HG03571 (cell line): Measurements from ENCODE around the gene MYBPH.
A peak's percentile ranks its signal among the peaks of the same experiment; 100 is the strongest.

Source experiments
- ATAC-seq: cut with Tn5 transposase; IDR thresholded peaks from one replicate; pipeline ENCODE4 v1.9.1; 2021; ENCODE audit not compliant: unreplicated experiment

The MYBPH gene

GRCh38 chr1:203180611-203181330, 5.1 kb upstream of the MYBPH start:
- no peak for ATAC-seq

DNA sequence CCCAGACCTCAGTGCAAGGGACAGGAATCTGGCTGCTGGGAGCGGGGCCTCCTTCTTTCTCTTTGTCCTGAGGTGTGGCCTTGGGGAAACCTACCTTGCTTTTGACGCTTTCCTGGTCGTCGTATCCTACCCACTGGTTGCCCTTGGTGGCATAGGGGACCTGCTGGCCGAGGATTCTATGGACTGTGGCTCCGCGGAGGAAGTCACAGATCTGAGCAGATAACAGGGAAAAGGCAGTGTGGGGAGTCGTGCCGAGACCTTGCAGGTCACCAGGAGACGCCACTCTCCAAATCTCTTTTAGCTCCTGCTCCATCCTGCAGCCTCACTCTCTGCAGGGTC, 4.0 kb upstream of the MYBPH start:
- no peak for ATAC-seq

GRCh38 chr1:203178821-203179666, 3.4 kb upstream of the MYBPH start:
- no peak for ATAC-seq

- no peak for ATAC-seq
Measured at GRCh38 chr1:203178083-203178482, 2.5 kb upstream of the MYBPH start.

- no peak for ATAC-seq
Measured at GRCh38 chr1:203177470-203178039, 1.9 kb upstream of the MYBPH start.

- ATAC-seq, result no peak
Measured at GRCh38 chr1:203177036-203177405, 1.4 kb upstream of the MYBPH start.

- ATAC-seq, result no peak
Measured at GRCh38 chr1:203176273-203177035, 828 bp upstream of the MYBPH start.

GRCh38 chr1:203175827-203176241, 208 bp upstream of the MYBPH start:
- ATAC-seq, result no peak

GRCh38 chr1:203174324-203174985, 1.2 kb downstream of the MYBPH start:
- no peak for ATAC-seq

GRCh38 chr1:203173566-203173965, 2.1 kb downstream of the MYBPH start:
- peak; percentile 89 for ATAC-seq

DNA sequence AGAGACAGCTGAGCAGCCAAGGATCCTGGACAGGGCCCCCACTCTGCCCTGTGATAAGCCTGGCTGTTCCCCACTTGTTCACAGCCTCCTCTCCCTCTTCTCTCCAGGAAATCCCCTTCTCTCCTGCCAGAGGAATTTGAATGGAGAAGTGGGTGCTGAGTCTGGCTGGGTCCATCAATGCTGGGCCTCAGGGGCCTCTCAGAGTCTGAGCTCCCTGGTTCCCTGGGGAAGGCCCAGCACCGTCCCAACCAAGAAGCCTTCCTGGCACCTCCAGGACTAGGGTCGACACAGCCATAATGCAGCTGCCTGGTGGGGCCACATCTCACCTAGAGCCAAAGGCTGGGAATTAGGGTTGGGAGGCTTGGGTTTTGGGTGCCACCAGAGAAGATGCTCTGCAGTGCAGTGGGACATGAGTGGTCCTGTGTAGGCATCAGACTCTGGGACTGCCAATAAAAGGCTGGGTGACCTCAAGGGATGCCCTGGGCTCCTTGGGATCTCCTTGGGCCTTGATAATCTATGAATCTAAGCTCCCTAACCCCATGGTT, 2.5 kb downstream of the MYBPH start:
- no peak for ATAC-seq

- ATAC-seq, result no peak
Measured at GRCh38 chr1:203172184-203173010, 3.2 kb downstream of the MYBPH start.

DNA sequence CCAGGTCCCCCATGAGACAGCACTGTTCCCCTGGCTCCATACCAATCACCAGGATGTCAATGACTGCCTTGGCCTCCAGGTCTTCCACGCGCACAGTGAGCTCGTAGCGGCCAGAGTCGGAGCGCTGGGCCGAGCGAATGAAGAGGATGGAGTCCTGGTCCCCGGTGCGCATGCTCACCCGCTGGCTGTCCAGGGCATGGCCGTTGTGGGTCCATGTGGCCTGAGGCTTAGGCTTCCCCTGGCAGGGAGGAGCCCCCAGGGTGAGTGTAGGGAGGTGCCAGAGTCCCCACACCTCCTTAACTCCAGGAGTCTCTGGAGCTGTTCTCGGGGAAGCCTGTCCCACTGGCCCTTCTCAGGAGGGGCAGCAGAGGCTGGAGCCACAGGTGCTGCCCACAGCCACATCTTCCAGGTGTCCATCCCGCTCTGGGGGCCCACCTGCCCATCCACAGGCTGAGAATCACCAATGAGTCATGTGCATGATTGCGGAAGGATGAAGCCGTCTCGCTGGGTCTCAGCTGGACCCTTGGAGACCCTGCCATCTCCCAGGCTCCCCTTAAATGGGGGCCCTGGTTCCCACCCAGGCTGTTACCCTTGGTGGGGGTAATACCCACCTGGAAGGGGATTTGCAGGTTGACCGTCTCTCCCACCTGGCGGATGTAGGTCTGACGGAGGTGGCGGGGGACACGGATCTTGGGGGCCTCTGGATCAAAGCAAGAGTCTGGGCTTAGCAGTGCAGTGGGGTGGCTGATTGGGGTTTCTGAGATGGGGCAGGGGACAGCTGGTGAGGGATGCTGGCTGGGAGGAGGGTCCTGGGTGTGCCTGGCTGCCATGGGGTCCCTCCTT, 4.1 kb downstream of the MYBPH start:
- no peak for ATAC-seq

DNA sequence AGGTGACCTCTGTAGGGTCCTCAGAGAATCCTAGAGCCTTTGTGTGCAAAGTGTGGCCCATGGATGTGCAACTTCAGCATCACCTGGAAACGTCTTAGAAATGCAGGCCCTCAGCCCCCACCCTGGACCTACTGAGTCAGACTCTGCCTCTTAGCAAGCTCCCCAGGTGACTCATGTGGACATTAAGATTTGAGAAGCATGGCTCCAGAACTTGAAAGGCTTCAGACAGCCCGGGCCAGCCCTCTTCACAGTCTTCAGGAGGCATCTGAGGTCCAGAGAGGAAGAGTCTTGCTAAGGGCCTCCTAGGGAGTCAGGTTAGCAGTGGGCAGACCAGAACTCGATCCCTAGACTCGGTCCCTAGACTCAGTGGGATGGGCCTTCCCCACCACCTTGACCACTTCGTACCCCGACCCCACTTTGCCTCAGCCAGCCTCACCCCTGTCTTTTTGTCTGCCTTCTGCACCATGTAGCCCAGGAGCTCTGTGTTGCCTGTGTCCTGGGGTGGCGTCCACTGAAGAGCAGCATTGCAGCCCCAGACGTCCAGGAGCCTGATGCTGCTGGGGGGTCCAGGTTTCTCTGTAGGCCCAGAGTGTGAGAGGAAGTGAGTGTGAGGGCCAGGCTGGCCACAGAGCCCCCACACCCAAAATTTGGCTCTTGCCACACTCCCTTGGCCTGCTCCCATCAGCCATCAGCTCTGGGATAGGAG, 4.8 kb downstream of the MYBPH start:
- ATAC-seq, result no peak

DNA sequence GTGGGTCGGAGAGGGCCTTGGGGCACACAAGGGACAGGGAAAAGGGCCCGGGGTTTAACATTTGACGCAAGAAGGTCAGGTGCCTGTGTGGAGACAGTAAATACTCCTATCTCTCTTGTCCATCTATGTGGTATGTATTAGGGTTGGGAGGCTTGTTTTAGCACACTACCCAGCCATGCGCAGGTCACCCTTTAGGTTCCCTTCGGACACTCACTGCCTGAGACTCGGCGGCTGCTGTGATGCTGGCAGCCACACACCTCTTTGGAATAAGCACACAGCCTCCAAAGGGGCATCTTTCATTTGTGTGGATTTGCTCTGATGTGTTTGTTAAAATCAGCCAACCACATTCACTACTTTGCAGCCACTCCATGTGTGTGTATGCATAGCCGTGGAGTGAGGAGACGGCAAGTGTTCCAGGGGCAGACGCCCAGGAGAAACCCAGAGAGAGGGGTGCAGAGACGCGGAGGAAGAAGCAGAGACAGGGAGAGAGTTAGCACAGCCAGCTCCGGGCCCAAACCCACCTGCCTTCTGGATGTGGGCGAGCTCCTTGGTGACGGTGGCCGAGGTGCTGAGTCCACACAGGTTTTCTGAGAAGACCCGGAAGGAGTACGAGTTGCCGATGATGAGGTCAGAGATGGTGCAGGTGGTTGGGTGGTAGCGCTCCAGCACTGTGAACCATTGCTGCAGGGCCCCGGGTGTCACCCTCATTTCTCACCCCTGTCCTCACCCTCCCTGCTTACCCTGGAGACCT, 5.7 kb downstream of the MYBPH start:
- ATAC-seq, result no peak

GRCh38 chr1:203168991-203169390, 6.6 kb downstream of the MYBPH start:
- ATAC-seq, result no peak

- no peak for ATAC-seq
Measured at GRCh38 chr1:203168256-203168786, 7.3 kb downstream of the MYBPH start.

GRCh38 chr1:203167913-203168200, 7.8 kb downstream of the MYBPH start:
- ATAC-seq, result no peak
